Cardiac fibroblast (primary cell): ENCODE data around the gene NOC2L.

Source experiments
- DNase-seq, 2 donors: peaks; one replicate each; pipeline versions ENCODE4 v3.0.0 to v3.0.0-alpha.2; 2010; ENCODE audit warnings: low read depth in 2 of 2
- H3K4me3 ChIP-seq, 2 donors: replicated peaks in 1 of 2; 1 replicate in 1 of 2; 2 replicates in 1 of 2; pipeline ENCODE4 v1.5.1; 2011; ENCODE audit warnings: low read depth in 2 of 2, low read length in 2 of 2, mild to moderate bottlenecking in 2 of 2, moderate library complexity in 1 of 2
- CTCF ChIP-seq: IDR thresholded peaks from one replicate; pipeline ENCODE4 v1.5.1; 2011; ENCODE audit warnings: low read depth, mild to moderate bottlenecking, low read length, inconsistent platforms

NOC2L gene

GRCh38 chr1:916173-917075, 42.6 kb downstream of the NOC2L start:
- no peak overlapping the region for H3K4me3 ChIP-seq
- no peak for TF ChIP-seq CTCF
- no peak for DNase-seq

DNA sequence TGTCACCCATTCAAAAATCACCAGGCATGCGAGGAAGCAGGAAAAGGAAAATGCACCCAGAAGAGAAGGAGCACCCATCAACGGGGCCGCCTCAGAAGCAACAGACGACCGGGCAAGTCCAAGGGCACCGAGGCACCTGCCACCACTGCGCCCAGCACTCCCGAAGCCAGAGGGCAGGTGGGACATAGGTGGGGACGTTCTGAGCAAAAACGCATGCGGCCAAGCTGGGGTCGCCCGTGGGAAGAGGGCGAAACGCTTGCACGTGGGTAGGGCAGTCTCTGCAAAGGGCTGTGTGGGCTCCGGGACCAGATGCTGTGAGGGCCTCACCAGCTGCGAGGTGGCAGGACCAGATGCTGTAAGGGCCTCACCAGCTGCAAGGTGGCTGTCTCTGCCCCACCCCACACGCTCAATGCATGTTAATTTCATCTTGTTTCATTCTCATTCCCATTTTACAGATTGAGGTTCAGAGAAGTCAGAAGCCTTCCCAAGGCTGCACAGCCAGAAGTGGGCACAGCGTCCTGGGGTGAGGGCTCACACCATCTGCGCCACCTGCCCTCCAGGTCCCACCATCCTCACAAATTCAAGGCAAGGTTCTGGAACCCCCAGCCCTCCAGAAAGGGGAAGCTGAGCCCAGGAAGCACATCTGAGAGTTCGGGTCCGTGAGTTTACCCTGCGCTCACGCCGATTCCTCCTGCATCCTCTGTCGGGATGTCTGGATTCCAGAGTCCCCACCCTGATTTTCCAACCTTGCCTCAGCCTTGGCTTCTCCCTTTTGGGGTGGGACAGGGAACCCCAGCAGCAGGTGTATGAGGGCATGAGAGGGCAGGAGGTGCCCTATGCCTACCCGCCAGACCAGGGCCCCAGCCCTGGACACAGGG, 43.5 kb downstream of the NOC2L start:
- no peak for DNase-seq
- no peak for TF ChIP-seq CTCF

DNA sequence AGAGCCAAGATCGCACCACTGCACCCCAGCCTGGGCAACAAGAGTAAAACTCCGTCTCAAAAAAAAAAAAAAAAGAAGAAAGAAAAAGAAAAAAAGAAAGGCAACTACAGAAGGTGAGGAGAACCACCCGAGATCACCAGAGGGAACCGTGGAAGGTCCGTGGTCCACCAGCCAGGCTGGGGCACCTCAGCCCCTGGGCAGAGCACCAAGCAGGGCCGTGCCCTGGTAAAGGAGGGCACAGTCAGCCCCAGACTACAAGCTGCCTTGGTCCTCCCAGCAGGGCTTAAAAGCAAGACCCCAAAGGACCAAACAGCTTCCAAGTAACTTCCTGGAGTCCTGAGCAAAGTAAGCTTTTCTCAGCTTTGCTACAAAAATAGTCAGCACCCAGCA, 44.2 kb downstream of the NOC2L start:
- no peak overlapping the region for H3K4me3 ChIP-seq
- DNase-seq = no peak
- no peak for TF ChIP-seq CTCF

More for the DNA sequence above, 43.5 kb downstream of the NOC2L start:
- no peak overlapping the region for H3K4me3 ChIP-seq

DNA sequence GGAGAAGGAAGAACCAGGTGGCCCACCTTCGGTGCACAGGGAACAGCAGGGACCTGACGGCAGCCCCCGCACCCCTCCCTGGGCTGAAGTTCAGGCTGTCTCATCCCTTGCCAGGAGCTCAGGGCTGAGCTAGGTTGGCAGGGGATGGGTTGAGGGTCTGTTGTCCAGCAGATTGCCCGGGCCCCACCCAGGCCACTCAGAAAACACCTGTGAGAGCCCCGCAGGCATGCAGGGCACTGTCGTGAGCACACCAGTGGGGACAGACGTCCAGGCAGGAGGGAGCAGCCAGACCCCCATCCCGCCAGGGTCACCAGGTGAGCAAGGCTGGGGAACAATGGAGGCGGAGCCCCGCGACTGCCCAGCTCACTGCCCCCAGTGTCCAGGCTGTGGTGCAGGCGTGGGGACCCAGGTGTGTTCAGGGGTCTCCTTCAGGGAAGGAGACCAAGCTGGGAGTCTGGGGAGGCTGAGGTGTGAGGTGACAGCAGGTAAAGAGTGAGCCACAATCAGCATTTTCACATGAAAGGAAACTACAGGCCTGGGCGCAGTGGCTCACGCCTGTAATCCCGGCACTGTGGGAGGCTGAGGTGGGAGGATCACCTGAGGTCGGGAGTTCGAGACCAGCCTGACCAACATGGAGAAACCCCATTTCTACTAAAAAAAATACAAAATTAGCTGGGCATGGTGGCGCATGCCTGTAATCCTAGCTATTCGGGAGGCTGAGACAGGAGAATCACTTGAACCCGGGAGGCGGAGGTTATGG, 44.7 kb downstream of the NOC2L start:
- no peak for TF ChIP-seq CTCF
- H3K4me3 ChIP-seq = no peak overlapping the region
- no peak for DNase-seq

DNA sequence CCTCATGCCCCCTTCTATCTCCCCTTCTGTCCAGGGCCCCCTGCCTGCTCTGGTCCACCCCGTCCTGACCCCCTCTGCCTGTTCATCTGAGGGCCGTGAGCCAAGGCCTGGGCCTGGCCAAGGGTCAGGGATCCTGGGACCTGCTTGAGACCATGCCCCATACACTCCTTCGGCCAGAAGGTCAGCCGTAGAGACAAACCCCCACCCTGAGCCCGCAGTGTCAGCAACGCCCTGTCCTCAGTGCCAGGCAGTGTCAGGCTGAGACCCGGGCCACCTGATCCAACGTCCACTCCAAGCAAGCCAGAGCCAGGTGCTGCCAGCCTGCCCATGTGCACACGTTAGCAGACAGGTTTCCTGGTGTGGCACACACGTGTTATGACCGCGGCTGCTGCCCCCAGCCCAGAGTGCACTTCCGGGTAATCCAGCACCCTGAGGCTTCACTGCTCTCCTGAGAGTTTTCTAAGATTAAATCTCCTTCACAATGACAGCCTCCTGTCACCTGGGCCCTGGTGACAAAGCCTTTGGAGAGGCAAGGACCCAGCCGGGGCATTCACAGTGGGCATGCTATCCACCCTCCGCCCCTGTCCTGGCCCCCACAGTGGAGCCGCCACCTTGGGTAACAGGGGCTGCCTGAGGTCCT, 45.4 kb downstream of the NOC2L start:
- no peak for TF ChIP-seq CTCF
- H3K4me3 ChIP-seq = no peak overlapping the region
- no peak for DNase-seq

- peak; percentile 47 for TF ChIP-seq CTCF
- no peak overlapping the region for H3K4me3 ChIP-seq
- peak in 1 of 2 donors; percentile 35 for DNase-seq
These were observed 46.2 kb downstream of the NOC2L start for GRCh38 chr1:912740-913301.
